Type B pancreatic cell (in vitro differentiated cells): ENCODE results near the gene MOB3C. TPM values are rescaled to one million over a fixed set of nuclear protein-coding genes. Genes with fewer than 3 reads are reported as not detected.

Experiments used
- DNase-seq: peaks from one replicate; pipeline ENCODE4 v3.0.0; 2021; ENCODE audit warnings: mixed read lengths; ENCODE audit not compliant: unreplicated experiment; ENCODE audit errors: extremely low spot score
- H3K27ac Mint-ChIP-seq: 2 replicates; pipeline ENCODE4 v1.8.0; 2021; ENCODE audit warnings: mild to moderate bottlenecking, mixed read lengths
- H3K27me3 Mint-ChIP-seq: 2 replicates; pipeline ENCODE4 v1.8.0; 2021; ENCODE audit warnings: mixed read lengths
- H3K36me3 Mint-ChIP-seq: 2 replicates; pipeline ENCODE4 v1.8.0; 2021; ENCODE audit warnings: mixed read lengths
- H3K4me1 Mint-ChIP-seq: one replicate; pipeline ENCODE4 v1.8.0; 2021; ENCODE audit warnings: mixed read lengths; ENCODE audit not compliant: unreplicated experiment
- H3K4me3 Mint-ChIP-seq: 2 replicates; pipeline ENCODE4 v1.8.0; 2021; ENCODE audit warnings: mild to moderate bottlenecking, mixed read lengths
- H3K9me3 Mint-ChIP-seq: 2 replicates; pipeline ENCODE4 v1.8.0; 2021; ENCODE audit warnings: mixed read lengths
- total RNA-seq: library from RNA; stranded (reverse); gene quantifications from 2 replicates; pipeline ENCODE4 v1.2.1, GENCODE V29; 2021; ENCODE audit warnings: low replicate concordance
- TF ChIP-seq, protein P1 (sequence below): fragments of 200-600 bp; sonication (generic); conservative IDR thresholded peaks from 2 replicates; pipeline ENCODE4 v1.5.0; 2021; ENCODE audit warnings: antibody characterized with exemption, mild to moderate bottlenecking

Gene MOB3C
- total RNA-seq, 1 donor from 2014 or later = 6.8 TPM

DNA sequence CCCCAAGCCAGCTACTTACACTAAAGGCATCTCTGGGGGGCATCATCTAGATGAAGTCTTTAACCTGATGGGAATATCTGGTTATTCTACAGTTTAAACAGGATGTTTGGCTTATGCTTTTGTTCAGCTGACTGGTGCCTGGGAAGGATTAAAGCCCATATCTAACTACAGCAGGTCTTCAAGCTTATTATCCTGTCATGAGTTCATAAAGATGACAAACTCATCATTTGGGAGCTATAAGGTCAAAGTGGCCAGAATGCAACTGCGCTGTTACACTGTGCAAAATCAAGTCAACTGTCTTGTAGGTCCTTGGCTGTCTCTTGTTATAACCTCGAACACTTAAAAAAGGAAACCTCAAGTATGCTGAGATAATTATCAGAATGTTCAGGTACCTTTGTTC, 18.6 kb upstream of the MOB3C start:
- H3K36me3 Mint-ChIP-seq = peaks cover 51% of the 10 kb centered on the region
- H3K27me3 Mint-ChIP-seq = no peaks in the 10 kb centered on the region
- H3K4me3 Mint-ChIP-seq = no peak overlapping the region
- H3K4me1 Mint-ChIP-seq = peaks cover 10% of the 10 kb centered on the region
- no peak overlapping the region for H3K27ac Mint-ChIP-seq
- no peaks in the 10 kb centered on the region for H3K9me3 Mint-ChIP-seq
- TF ChIP-seq, protein P1, sequence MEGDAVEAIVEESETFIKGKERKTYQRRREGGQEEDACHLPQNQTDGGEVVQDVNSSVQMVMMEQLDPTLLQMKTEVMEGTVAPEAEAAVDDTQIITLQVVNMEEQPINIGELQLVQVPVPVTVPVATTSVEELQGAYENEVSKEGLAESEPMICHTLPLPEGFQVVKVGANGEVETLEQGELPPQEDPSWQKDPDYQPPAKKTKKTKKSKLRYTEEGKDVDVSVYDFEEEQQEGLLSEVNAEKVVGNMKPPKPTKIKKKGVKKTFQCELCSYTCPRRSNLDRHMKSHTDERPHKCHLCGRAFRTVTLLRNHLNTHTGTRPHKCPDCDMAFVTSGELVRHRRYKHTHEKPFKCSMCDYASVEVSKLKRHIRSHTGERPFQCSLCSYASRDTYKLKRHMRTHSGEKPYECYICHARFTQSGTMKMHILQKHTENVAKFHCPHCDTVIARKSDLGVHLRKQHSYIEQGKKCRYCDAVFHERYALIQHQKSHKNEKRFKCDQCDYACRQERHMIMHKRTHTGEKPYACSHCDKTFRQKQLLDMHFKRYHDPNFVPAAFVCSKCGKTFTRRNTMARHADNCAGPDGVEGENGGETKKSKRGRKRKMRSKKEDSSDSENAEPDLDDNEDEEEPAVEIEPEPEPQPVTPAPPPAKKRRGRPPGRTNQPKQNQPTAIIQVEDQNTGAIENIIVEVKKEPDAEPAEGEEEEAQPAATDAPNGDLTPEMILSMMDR = no peak
- DNase-seq = no peak

DNA sequence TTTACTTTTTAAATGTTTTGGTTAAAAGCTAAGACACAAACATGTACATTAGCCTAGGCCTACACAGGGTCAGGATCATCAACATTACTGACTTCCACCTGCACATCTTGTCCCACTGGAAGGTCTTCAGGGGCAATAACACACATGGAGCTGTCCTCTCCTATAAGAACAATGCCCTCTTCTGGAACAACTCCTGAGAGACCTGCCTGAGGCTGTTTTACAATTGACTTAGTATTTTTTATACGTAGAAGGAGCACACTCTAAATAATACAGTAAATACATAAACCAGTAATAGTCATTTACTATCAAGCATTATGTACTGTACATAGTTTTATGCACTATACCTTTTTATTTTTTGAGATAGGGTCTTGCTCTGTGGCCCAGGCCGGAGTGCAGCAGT, 14.1 kb upstream of the MOB3C start:
- H3K36me3 Mint-ChIP-seq = peaks cover 34% of the 10 kb centered on the region
- no peaks in the 10 kb centered on the region for H3K9me3 Mint-ChIP-seq
- H3K4me3 Mint-ChIP-seq = no peak overlapping the region
- H3K4me1 Mint-ChIP-seq = no peaks in the 10 kb centered on the region
- TF ChIP-seq, protein P1 = no peak
- H3K27ac Mint-ChIP-seq = no peak overlapping the region
- no peaks in the 10 kb centered on the region for H3K27me3 Mint-ChIP-seq
- DNase-seq = no peak

DNA sequence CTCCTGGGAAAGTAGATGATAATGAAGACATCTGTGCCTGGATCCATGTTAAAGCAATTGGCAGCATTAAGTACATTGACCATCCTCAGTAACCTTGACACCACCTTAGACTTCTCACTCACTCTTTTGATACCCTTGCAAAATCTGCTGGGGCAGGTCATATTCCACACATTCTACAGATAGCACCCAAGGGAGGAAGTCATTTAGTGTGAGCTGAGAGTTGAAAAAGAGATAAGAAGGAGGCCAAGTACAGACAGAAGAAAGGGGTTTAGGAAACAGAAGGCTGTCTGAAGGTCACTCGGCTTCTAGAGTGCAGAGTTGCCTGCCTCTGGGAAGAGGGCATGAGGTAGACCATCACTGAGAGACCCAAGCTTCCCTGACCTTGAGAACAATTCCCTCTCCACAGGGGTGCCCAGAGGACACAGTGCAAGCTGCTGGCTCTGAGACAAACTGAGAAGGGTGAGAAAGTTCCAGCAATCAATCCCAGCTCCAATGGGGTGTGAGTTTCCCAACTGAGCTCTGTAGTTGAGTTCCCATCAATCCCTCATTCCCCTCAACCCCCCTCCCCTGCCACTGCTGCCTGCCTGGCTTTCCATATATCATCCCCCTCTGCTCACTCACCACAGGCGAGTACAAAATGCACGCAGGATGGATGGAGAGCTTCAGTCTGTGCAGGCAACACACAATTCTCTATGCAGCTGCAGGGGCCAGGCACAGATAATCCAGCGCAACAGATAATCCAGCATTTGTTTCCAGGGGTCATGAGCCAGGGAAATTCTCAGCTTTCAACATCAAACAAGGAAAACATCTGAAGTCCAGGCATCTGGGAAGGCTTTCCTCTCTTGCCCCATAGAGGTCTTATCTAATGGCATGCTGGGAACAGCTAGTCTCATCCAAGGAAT, 7.4 kb upstream of the MOB3C start:
- TF ChIP-seq, protein P1 = no peak
- DNase-seq = no peak
- H3K9me3 Mint-ChIP-seq = no peaks in the 10 kb centered on the region

DNA sequence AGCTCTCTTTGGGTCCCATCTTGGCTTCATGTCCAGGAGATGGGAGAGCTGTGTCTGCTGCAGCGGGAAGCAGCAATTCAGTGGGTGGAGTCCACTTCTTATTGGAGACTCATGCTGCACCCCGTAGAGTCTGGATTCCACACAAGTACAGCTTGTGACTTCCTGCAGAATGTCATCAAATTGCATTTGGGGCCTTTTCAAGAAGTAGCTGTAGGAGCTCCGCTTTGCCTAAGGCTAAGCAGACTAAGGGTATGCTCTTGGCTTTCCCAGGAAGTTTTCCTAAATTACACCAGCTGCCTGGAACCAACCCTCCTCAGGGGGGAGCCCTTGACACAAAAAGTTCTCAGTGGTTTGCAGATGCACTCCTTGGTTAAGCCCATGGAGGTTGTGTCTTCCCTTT, 5.7 kb upstream of the MOB3C start:
- TF ChIP-seq, protein P1 = peak; percentile 45
- no peak for DNase-seq
- no peaks in the 10 kb centered on the region for H3K36me3 Mint-ChIP-seq
- no peak overlapping the region for H3K27ac Mint-ChIP-seq
- H3K9me3 Mint-ChIP-seq = no peaks in the 10 kb centered on the region
- peaks cover 20% of the 10 kb centered on the region for H3K4me1 Mint-ChIP-seq
- peaks cover 7% of the 10 kb centered on the region for H3K27me3 Mint-ChIP-seq
- no peak overlapping the region for H3K4me3 Mint-ChIP-seq

More for the DNA sequence above, 7.4 kb upstream of the MOB3C start:
- H3K27me3 Mint-ChIP-seq = no peaks in the 10 kb centered on the region
- peaks cover 4% of the 10 kb centered on the region for H3K36me3 Mint-ChIP-seq
- no peak overlapping the region for H3K27ac Mint-ChIP-seq
- H3K4me1 Mint-ChIP-seq = peaks cover 16% of the 10 kb centered on the region
- H3K4me3 Mint-ChIP-seq = no peak overlapping the region

DNA sequence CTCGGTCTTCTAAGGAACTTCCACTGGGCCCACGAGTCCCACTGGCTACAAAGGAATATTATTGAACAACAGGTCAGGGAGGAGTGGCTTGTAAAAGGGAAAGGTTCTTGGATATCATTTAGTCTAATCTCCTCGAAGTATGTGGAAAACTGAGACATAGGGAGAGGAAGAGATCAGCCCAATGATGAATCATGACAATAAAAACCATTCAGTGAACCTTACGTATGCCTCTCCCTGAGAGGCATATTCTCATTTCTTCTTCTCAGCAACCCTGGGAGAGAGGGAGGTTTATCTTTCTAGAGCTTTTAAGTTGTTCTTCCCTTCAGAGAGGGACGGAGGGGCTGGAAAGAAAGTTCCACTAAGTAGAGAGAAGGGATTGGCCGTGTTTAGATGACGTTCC, 5.3 kb upstream of the MOB3C start:
- TF ChIP-seq, protein P1 = no peak
- peaks cover 24% of the 10 kb centered on the region for H3K4me1 Mint-ChIP-seq
- peaks cover 11% of the 10 kb centered on the region for H3K27me3 Mint-ChIP-seq
- no peak overlapping the region for H3K4me3 Mint-ChIP-seq
- no peak overlapping the region for H3K27ac Mint-ChIP-seq
- DNase-seq = no peak
- no peaks in the 10 kb centered on the region for H3K9me3 Mint-ChIP-seq
- no peaks in the 10 kb centered on the region for H3K36me3 Mint-ChIP-seq
